Esophagus (tissue), 2 donors: ENCODE data around the gene COG5. TPM values are rescaled to one million over a fixed set of nuclear protein-coding genes. Genes with fewer than 3 reads are reported as not detected.

Experiments
- H3K27ac ChIP-seq, 2 donors: one replicate each; pipeline ENCODE4 v1.5.1; 2013; ENCODE audit warnings: low read depth in 2 of 2, mild to moderate bottlenecking in 2 of 2, inconsistent platforms in 1 of 2, low read length in 1 of 2, moderate library complexity in 1 of 2
- H3K27me3 ChIP-seq, 2 donors: one replicate each; pipeline ENCODE4 v1.6.1; 2013; ENCODE audit warnings: low read length in 2 of 2, control low read depth in 1 of 2, mild to moderate bottlenecking in 1 of 2; ENCODE audit not compliant: insufficient read depth in 2 of 2, control insufficient read depth in 1 of 2
- H3K36me3 ChIP-seq, 2 donors: one replicate each; pipeline ENCODE4 v1.6.1; 2013; ENCODE audit warnings: low read length in 1 of 2; ENCODE audit not compliant: control insufficient read depth in 2 of 2, insufficient read depth in 2 of 2
- H3K4me1 ChIP-seq, 2 donors: one replicate each; pipeline ENCODE4 v1.6.1; 2013; ENCODE audit warnings: low read length in 1 of 2; ENCODE audit not compliant: control insufficient read depth in 2 of 2, insufficient read depth in 2 of 2
- H3K4me3 ChIP-seq, 2 donors: one replicate each; pipeline ENCODE4 v1.5.1; 2013; ENCODE audit warnings: low read length in 2 of 2, mild to moderate bottlenecking in 2 of 2, low read depth in 1 of 2, moderate library complexity in 1 of 2
- H3K9me3 ChIP-seq, 2 donors: one replicate each; pipeline ENCODE4 v1.6.1; 2013; ENCODE audit warnings: mild to moderate bottlenecking in 2 of 2, low read depth in 1 of 2, low read length in 1 of 2, moderate library complexity in 1 of 2; ENCODE audit not compliant: control insufficient read depth in 2 of 2, insufficient read depth in 1 of 2
- WGBS, 2 donors: extraction: QIAGEN DNeasy Blood & Tissue Kit; methylation state at CpG; one replicate each; pipeline ENCODE4 v1.1.7; 2013; 5-methylcytosine and 5-hydroxymethylcytosine counted together
- polyA plus RNA-seq, 2 donors: library from polyadenylated mRNA; stranded (reverse); fragments of 200-250 nt; gene quantifications; one replicate each; pipeline ENCODE4 v1.2.3, GENCODE V29; 2013
- donor health status: healthy with polysubstance abuse.
- donor health status: Bipolar disorder and iron deficiency.

The COG5 gene
- polyA plus RNA-seq, 2 donors, result 4.3 to 7.2 TPM

GRCh38 chr7:107581387-107582013 is 17.8 kb upstream of the COG5 start:
- H3K27ac ChIP-seq, result no peak overlapping the region

GRCh38 chr7:107580716-107581383 is 17.1 kb upstream of the COG5 start:
- WGBS, 2 donors, result 25 to 32% methylated on average over 10 of the region's 10 CpGs

More at GRCh38 chr7:107581387-107582013, 17.8 kb upstream of the COG5 start:
- Histone ChIP-seq H3K27me3 (no peaks in the 10 kb centered on the region), H3K9me3 (no peaks in the 10 kb centered on the region), H3K36me3 (no peaks in the 10 kb centered on the region), H3K4me3 (peak overlapping the region in 1 of 2 donors; percentile 71), H3K4me1 (no peaks in the 10 kb centered on the region)
- whole genome bisulfite sequencing, 2 donors, result 48 to 58% methylated on average over 5 of the region's 5 CpGs

GRCh38 chr7:107579885-107580715 is 16.4 kb upstream of the COG5 start, which contains the start of gene BCAP29:
Gene BCAP29, plus strand, starts transcription at chr7:107580246. Its CDS starts 527 bp downstream, at chr7:107580773.
- H3K9me3 ChIP-seq, result no peaks in the 10 kb centered on the region
- peak within 1 kb of the TSS; percentile 71 to 78 for H3K4me3 ChIP-seq
- peak within 1 kb of the TSS; percentile 86 to 90 for H3K27ac ChIP-seq
- no peaks in the 10 kb centered on the region for H3K27me3 ChIP-seq
- H3K36me3 ChIP-seq, result no peaks in the 10 kb centered on the region
- H3K4me1 ChIP-seq, result no peaks in the 10 kb centered on the region
- WGBS, 2 donors, result 0% methylated on average over 62 to 89 of the region's 89 CpGs

More at GRCh38 chr7:107580716-107581383, 17.1 kb upstream of the COG5 start:
- no peaks in the 10 kb centered on the region for H3K9me3 ChIP-seq
- peak overlapping the region; percentile 71 to 78 for H3K4me3 ChIP-seq
- H3K27me3 ChIP-seq, result no peaks in the 10 kb centered on the region
- no peaks in the 10 kb centered on the region for H3K36me3 ChIP-seq
- peak overlapping the region; percentile 86 to 90 for H3K27ac ChIP-seq
- no peaks in the 10 kb centered on the region for H3K4me1 ChIP-seq

GRCh38 chr7:107579554-107579884 is 15.8 kb upstream of the COG5 start:
- peak overlapping the region; percentile 86 to 90 for H3K27ac ChIP-seq

GRCh38 chr7:107573537-107573936 is 9.8 kb upstream of the COG5 start:
- Histone ChIP-seq H3K36me3 (peaks cover 0 to 4% of the 10 kb centered on the region in 2 donors), H3K27me3 (no peaks in the 10 kb centered on the region), H3K27ac (no peak overlapping the region), H3K9me3 (no peaks in the 10 kb centered on the region), H3K4me3 (no peak overlapping the region), H3K4me1 (no peaks in the 10 kb centered on the region)
- WGBS, 2 donors, result 82 to 91% methylated on average over 4 of the region's 4 CpGs

More at GRCh38 chr7:107579554-107579884, 15.8 kb upstream of the COG5 start:
- Histone ChIP-seq H3K4me1 (no peaks in the 10 kb centered on the region), H3K36me3 (no peaks in the 10 kb centered on the region), H3K4me3 (peak overlapping the region; percentile 71 to 78), H3K27me3 (no peaks in the 10 kb centered on the region), H3K9me3 (no peaks in the 10 kb centered on the region)
- WGBS, 2 donors, result 1 to 2% methylated on average over 9 of the region's 9 CpGs

DNA sequence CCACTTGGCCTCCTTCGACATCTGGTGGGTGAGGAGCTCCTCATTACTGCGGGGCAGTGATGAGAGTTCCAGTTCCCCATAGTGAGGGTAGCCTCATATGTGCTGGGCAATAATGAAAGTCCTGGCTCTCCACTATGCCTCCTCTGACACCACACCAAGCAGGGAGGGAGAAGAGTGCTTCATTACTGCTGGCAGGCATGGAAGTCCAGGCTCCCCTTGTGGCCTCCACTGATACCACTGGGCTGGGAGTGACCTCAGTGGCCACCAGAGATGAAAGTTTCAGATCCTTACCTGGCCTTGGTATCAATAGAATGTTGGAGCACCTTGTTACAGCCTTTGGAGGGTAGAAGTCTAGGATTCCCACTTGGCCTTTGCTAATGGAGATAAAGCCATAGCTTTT is 6.6 kb upstream of the COG5 start:
- Histone ChIP-seq H3K4me1 (no peaks in the 10 kb centered on the region), H3K27ac (no peak overlapping the region), H3K9me3 (no peaks in the 10 kb centered on the region), H3K27me3 (no peaks in the 10 kb centered on the region), H3K4me3 (no peak overlapping the region), H3K36me3 (peaks cover 0 to 4% of the 10 kb centered on the region in 2 donors)
- 92 to 98% methylated on average over 2 of the region's 2 CpGs for WGBS, 2 donors

GRCh38 chr7:107564553-107565298 is 1.0 kb upstream of the COG5 start:
- Histone ChIP-seq H3K4me1 (no peaks in the 10 kb centered on the region), H3K4me3 (peak overlapping the region; percentile 72 to 94), H3K27me3 (no peaks in the 10 kb centered on the region), H3K36me3 (no peaks in the 10 kb centered on the region), H3K27ac (peak overlapping the region; percentile 90 to 93), H3K9me3 (no peaks in the 10 kb centered on the region)
- WGBS, 2 donors, result 31 to 40% methylated on average over 9 of the region's 9 CpGs

DNA sequence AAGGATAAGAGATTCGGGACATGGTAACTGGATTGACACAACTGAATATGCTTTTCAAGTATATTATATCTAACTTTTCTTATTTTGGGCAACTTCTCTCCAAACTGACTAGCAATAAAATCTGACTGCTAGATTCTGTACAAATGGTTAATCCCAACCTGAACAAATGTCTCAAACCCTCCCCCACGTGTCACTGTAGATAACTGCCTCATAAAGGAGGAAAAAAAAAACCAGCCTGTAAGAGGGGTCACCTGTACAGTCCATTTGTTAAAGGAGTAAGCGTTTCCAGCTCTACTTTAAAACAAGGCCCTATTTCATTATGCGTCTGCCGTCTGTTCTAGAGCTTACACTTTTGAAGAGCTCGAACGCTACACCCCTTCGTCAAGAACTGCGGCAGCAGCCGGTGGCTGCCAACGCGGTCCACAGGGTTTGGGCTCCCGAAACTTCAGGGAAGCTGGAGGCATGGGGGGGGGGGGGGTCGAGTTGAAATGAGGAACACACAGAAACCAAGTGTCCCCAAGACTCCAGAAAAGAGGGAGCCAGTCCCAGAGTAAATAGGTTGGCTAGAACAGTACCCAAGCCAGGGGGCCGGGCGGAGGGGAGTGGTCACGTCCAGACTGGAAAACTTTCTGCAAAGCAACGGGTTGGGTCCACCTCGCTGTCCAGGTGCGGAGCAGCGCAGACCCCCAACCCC is 492 bp downstream of the COG5 start:
- WGBS, 2 donors, result 2 to 4% methylated on average over 21 of the region's 21 CpGs

More for the DNA sequence above, 492 bp downstream of the COG5 start:
- no peaks in the 10 kb centered on the region for H3K9me3 ChIP-seq
- H3K36me3 ChIP-seq, result no peaks in the 10 kb centered on the region
- peak overlapping the region; percentile 90 to 93 for H3K27ac ChIP-seq
- H3K27me3 ChIP-seq, result no peaks in the 10 kb centered on the region
- H3K4me3 ChIP-seq, result peak overlapping the region; percentile 72 to 94
- H3K4me1 ChIP-seq, result no peaks in the 10 kb centered on the region
